Parathyroid adenoma (tissue), 2 donors: ENCODE data around the gene CCL25.

ENCODE experiments used
- H2AFZ ChIP-seq: fragments of 300-600 bp; sonication (generic); one replicate; pipeline ENCODE4 v1.7.0; 2017; ENCODE audit warnings: antibody characterized with exemption, mild to moderate bottlenecking
- H3K27ac ChIP-seq: fragments of 300-600 bp; sonication (generic); one replicate; pipeline ENCODE4 v1.7.0; 2017
- H3K27me3 ChIP-seq: fragments of 300-600 bp; sonication (generic); one replicate; pipeline ENCODE4 v1.7.0; 2017; ENCODE audit warnings: low read length; ENCODE audit not compliant: control insufficient read depth, insufficient read depth
- H3K36me3 ChIP-seq: fragments of 300-600 bp; sonication (generic); one replicate; pipeline ENCODE4 v1.7.0; 2017; ENCODE audit warnings: low read length; ENCODE audit not compliant: control insufficient read depth, insufficient read depth
- H3K4me1 ChIP-seq: fragments of 300-600 bp; sonication (generic); one replicate; pipeline ENCODE4 v1.7.0; 2017; ENCODE audit warnings: control low read depth
- H3K4me2 ChIP-seq: fragments of 300-600 bp; sonication (generic); one replicate; pipeline ENCODE4 v1.7.0; 2017; ENCODE audit warnings: low read length
- H3K4me3 ChIP-seq: fragments of 300-600 bp; sonication (generic); one replicate; pipeline ENCODE4 v1.7.0; 2017; ENCODE audit warnings: low read depth, low read length
- H3K79me2 ChIP-seq: fragments of 300-600 bp; sonication (generic); one replicate; pipeline ENCODE4 v1.7.0; 2017; ENCODE audit warnings: control low read depth
- H3K9ac ChIP-seq: fragments of 300-600 bp; sonication (generic); one replicate; pipeline ENCODE4 v1.7.0; 2017; ENCODE audit warnings: mild to moderate bottlenecking
- H3K9me3 ChIP-seq: fragments of 300-600 bp; sonication (generic); one replicate; pipeline ENCODE4 v1.7.0; 2017; ENCODE audit warnings: low read length; ENCODE audit not compliant: control insufficient read depth
- TF ChIP-seq, protein P1 (sequence below): fragments of 300-600 bp; sonication (generic); IDR thresholded peaks from one replicate; pipeline ENCODE4 v1.7.0; 2017; ENCODE audit warnings: antibody characterized with exemption, mild to moderate bottlenecking
- donor health status: primary hyperparathyroidism.

The CCL25 gene

DNA sequence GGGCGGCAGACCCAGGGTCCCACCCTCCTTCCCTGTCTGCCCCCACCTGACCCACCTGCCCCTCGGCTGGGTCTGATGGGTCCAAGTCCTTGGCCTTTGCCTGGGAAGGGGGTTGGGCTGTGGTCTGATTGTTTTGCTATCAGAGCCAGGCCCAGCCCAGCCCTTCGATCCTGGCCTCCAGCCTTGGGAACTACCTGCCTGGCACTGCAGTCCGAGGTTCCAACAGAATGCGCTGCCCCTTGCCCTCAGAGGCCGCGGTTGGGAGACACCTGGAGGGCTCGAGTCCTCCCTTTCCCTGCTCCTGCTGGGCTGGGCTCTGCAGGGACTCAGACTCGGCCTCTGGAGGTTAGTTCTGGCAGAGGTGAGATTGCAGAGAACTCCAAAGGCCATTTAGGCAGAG lies 1.6 kb downstream of the CCL25 start:
- no peaks in the 10 kb centered on the region for H3K79me2 ChIP-seq
- no peaks in the 10 kb centered on the region for H3K4me1 ChIP-seq
- H3K27me3 ChIP-seq = no peaks in the 10 kb centered on the region
- H3K4me2 ChIP-seq = no peak overlapping the region
- TF ChIP-seq, protein P1, sequence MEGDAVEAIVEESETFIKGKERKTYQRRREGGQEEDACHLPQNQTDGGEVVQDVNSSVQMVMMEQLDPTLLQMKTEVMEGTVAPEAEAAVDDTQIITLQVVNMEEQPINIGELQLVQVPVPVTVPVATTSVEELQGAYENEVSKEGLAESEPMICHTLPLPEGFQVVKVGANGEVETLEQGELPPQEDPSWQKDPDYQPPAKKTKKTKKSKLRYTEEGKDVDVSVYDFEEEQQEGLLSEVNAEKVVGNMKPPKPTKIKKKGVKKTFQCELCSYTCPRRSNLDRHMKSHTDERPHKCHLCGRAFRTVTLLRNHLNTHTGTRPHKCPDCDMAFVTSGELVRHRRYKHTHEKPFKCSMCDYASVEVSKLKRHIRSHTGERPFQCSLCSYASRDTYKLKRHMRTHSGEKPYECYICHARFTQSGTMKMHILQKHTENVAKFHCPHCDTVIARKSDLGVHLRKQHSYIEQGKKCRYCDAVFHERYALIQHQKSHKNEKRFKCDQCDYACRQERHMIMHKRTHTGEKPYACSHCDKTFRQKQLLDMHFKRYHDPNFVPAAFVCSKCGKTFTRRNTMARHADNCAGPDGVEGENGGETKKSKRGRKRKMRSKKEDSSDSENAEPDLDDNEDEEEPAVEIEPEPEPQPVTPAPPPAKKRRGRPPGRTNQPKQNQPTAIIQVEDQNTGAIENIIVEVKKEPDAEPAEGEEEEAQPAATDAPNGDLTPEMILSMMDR = no peak
- no peaks in the 10 kb centered on the region for H3K9me3 ChIP-seq
- no peak overlapping the region for H3K9ac ChIP-seq
- no peaks in the 10 kb centered on the region for H3K36me3 ChIP-seq
- no peak overlapping the region for H3K4me3 ChIP-seq
- no peak overlapping the region for H2AFZ ChIP-seq
- no peak overlapping the region for H3K27ac ChIP-seq

DNA sequence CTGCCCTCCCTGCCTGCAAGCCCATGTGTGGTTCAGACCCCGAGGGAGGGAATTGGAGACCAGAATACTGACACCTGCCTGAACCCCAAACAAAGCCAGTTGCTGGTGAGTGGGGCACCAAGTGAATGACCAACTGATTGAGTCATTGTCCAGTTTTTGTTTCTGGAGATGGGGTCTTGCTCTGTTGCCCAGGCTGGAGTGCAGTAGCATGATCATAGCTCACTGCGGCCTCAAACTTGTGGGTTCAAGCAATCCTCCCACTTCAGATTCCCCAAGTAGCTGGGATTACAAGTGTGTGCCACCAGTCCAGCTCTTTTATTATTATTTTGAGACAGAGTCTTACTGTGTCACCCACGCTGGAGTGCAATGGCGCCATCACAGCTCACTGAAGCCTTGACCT lies 4.0 kb downstream of the CCL25 start:
- H3K27ac ChIP-seq = no peak overlapping the region
- no peaks in the 10 kb centered on the region for H3K9me3 ChIP-seq
- H3K4me1 ChIP-seq = no peaks in the 10 kb centered on the region
- H3K36me3 ChIP-seq = no peaks in the 10 kb centered on the region
- no peak overlapping the region for H3K4me3 ChIP-seq
- no peak overlapping the region for H3K4me2 ChIP-seq
- no peak overlapping the region for H3K9ac ChIP-seq
- H3K79me2 ChIP-seq = no peaks in the 10 kb centered on the region
- H3K27me3 ChIP-seq = no peaks in the 10 kb centered on the region
- TF ChIP-seq, protein P1 = no peak
- no peak overlapping the region for H2AFZ ChIP-seq

DNA sequence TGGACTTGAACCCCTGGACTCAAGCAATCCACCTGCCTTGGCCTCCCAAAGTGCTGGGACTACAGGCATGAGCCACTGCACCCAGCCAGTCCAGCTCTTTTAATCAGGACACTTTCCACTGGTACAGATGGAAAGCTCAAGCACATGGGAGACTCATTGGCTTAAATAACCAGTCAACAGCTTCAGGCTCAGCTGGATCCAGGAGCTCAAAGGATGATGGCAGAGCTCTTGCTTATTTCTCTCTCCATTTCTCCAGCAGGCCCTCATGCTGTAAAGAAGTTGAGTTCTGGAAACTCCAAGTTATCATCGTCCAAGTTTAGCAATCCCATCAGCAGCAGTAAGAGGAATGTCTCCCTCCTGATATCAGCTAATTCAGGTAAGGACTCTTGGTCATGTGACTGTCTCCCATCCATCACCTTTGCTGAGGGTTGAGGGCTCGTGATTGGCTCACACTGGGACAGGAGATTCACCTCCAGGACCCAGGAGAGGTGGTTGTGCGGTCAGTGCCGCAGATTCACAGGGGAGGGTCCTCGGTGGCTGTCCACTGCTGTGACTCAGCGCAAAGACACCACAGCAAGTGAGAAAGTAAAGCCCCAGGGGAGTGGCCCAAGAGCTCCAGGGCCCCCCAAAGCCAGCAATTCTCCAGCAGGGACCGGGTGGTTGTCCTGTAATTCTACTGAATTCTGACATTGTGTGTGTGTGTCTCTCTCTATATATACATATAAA lies 5.1 kb downstream of the CCL25 start:
- Histone ChIP-seq H3K36me3 (no peaks in the 10 kb centered on the region), H3K9ac (no peak overlapping the region), H2AFZ (no peak overlapping the region), H3K27ac (no peak overlapping the region), H3K9me3 (no peaks in the 10 kb centered on the region), H3K4me3 (no peak overlapping the region), H3K4me1 (no peaks in the 10 kb centered on the region), H3K4me2 (no peak overlapping the region), H3K79me2 (no peaks in the 10 kb centered on the region), H3K27me3 (no peaks in the 10 kb centered on the region)
- TF ChIP-seq, protein P1 = no peak

DNA sequence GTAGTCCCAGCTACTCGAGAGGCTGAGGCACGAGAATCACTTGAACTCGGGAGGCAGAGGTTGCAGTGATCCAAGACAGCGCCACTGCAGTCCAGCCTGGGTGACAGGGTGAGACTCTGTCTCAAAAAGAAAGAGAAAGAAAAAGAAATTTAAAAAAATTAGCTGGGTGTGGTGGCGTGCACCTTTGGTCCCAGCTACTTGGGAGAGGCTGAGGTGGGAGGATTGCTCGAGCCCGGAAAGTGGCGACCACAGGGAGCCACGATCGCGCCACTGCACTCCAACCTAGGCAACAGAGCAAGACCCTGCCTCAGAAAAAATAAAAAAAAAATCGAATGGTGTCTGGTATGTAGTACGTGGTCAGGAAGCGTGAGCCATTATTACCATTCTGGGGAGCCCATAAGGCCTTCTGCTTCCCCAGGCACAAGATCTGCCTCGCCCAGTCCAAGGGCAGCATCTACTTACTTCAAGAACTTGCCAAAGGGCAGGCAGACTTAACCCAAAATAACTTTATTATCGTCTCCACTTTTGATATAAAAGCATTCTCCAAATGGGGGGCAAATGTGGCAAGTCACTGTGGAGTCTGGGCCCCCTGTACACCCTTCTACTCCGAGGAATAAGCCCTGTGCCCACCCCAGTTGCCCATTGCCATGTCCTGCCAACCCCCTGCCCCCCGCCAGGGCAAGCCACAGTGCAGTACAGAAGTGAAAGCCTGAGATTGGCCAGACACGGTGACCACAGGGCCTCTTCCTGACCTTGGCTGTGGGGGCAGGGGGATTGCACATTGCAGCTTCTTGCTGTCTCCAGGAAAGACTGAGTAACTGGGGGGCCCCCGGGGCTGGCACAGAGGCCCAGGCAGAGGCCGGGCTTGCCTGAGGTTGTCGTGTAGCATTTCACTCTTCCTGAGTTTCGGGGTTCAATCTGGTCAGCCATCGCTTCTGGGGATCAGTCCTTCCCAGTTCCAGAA lies 12.6 kb downstream of the CCL25 start:
- Histone ChIP-seq H3K79me2 (no peaks in the 10 kb centered on the region), H2AFZ (no peak overlapping the region), H3K4me3 (no peak overlapping the region), H3K27ac (no peak overlapping the region), H3K9me3 (no peaks in the 10 kb centered on the region), H3K4me2 (no peak overlapping the region), H3K9ac (no peak overlapping the region), H3K36me3 (no peaks in the 10 kb centered on the region), H3K27me3 (no peaks in the 10 kb centered on the region), H3K4me1 (no peaks in the 10 kb centered on the region)
- TF ChIP-seq, protein P1 = no peak
